GM19351 (cell line): ENCODE measurements around the gene GNAS-AS1.
"Not testable (repeated sequence)": the region's sequence is repeated elsewhere in the genome, so short reads cannot be mapped to it uniquely, and the experiment has no call there.

ENCODE experiments used
- ATAC-seq: cut with Tn5 transposase; IDR thresholded peaks from one replicate; pipeline ENCODE4 v1.9.1; 2021; ENCODE audit warnings: mild to moderate bottlenecking, moderate library complexity; ENCODE audit not compliant: unreplicated experiment

The GNAS-AS1 gene

GRCh38 chr20:58837717-58838116 is 13.0 kb downstream of the GNAS-AS1 start:
- ATAC-seq: no peak

- ATAC-seq: no peak
These were observed 14.0 kb downstream of the GNAS-AS1 start for GRCh38 chr20:58836616-58837204.

GRCh38 chr20:58835231-58835630 is 15.5 kb downstream of the GNAS-AS1 start:
- ATAC-seq: no peak

- ATAC-seq: no peak
These were observed 16.8 kb downstream of the GNAS-AS1 start for GRCh38 chr20:58833921-58834320.

GRCh38 chr20:58832457-58832856 is 18.2 kb downstream of the GNAS-AS1 start:
- ATAC-seq: no peak

GRCh38 chr20:58829531-58829941 is 21.2 kb downstream of the GNAS-AS1 start:
- no peak for ATAC-seq

GRCh38 chr20:58828804-58829203 is 21.9 kb downstream of the GNAS-AS1 start:
- ATAC-seq: not testable (repeated sequence)

- no peak for ATAC-seq
These were observed 22.6 kb downstream of the GNAS-AS1 start for GRCh38 chr20:58828136-58828535.

- ATAC-seq: no peak
These were observed 24.4 kb downstream of the GNAS-AS1 start for GRCh38 chr20:58826271-58826670.

- no peak for ATAC-seq
These were observed 25.3 kb downstream of the GNAS-AS1 start for GRCh38 chr20:58825450-58825849.

- ATAC-seq: no peak
These were observed 25.9 kb downstream of the GNAS-AS1 start for GRCh38 chr20:58824843-58825242.

- ATAC-seq: no peak
These were observed 27.7 kb downstream of the GNAS-AS1 start for GRCh38 chr20:58822748-58823730.

GRCh38 chr20:58822149-58822548 is 28.6 kb downstream of the GNAS-AS1 start:
- no peak for ATAC-seq

- ATAC-seq: not testable (repeated sequence)
These were observed 30.2 kb downstream of the GNAS-AS1 start for GRCh38 chr20:58820515-58820914.

GRCh38 chr20:58819921-58820320 is 30.8 kb downstream of the GNAS-AS1 start:
- no peak for ATAC-seq

- no peak for ATAC-seq
These were observed 32.0 kb downstream of the GNAS-AS1 start for GRCh38 chr20:58818586-58819285.

GRCh38 chr20:58817748-58818147 is 33.0 kb downstream of the GNAS-AS1 start:
- no peak for ATAC-seq

- ATAC-seq: no peak
These were observed 33.6 kb downstream of the GNAS-AS1 start for GRCh38 chr20:58816957-58817651.

- ATAC-seq: no peak
These were observed 34.7 kb downstream of the GNAS-AS1 start for GRCh38 chr20:58816051-58816450.

- ATAC-seq: no peak
These were observed 35.3 kb downstream of the GNAS-AS1 start for GRCh38 chr20:58815448-58815847.

- ATAC-seq: no peak
These were observed 37.3 kb downstream of the GNAS-AS1 start for GRCh38 chr20:58813369-58813768.
